Choroid plexus epithelial cell (primary cell): ENCODE data around the gene RXRA.

Experiments
- DNase-seq: peaks from one replicate; pipeline ENCODE4 v3.0.0-alpha.2; 2010; ENCODE audit warnings: low read depth
- H3K4me3 ChIP-seq: 2 replicates; pipeline ENCODE4 v1.5.1; 2011; ENCODE audit warnings: low read depth, mild to moderate bottlenecking, control low read depth, low read length, moderate library complexity
- CTCF ChIP-seq: conservative IDR thresholded peaks from 2 replicates; pipeline ENCODE4 v1.5.1; 2011; ENCODE audit warnings: low read depth, mild to moderate bottlenecking, control low read depth, inconsistent platforms, low read length, moderate library complexity

Gene RXRA

GRCh38 chr9:134407121-134407779 lies 81.0 kb downstream of the RXRA start:
- DNase-seq: peak; percentile 90
- peak overlapping the region; percentile 43 for H3K4me3 ChIP-seq

GRCh38 chr9:134408389-134408788 lies 82.1 kb downstream of the RXRA start:
- no peak for TF ChIP-seq CTCF
- DNase-seq: no peak
- H3K4me3 ChIP-seq: no peak overlapping the region

More at GRCh38 chr9:134407121-134407779, 81.0 kb downstream of the RXRA start:
- TF ChIP-seq CTCF: no peak

GRCh38 chr9:134408939-134409737 lies 82.9 kb downstream of the RXRA start:
- TF ChIP-seq CTCF: no peak
- no peak overlapping the region for H3K4me3 ChIP-seq
- DNase-seq: no peak

GRCh38 chr9:134410071-134410834 lies 84.0 kb downstream of the RXRA start:
- no peak for TF ChIP-seq CTCF
- H3K4me3 ChIP-seq: no peak overlapping the region
- DNase-seq: peak; percentile 24

- TF ChIP-seq CTCF: no peak
- no peak for DNase-seq
- no peak overlapping the region for H3K4me3 ChIP-seq
Measured at GRCh38 chr9:134410835-134411217, 84.6 kb downstream of the RXRA start.

- no peak overlapping the region for H3K4me3 ChIP-seq
- no peak for TF ChIP-seq CTCF
Measured at GRCh38 chr9:134411440-134412297, 85.4 kb downstream of the RXRA start.

More at GRCh38 chr9:134411440-134412297, 85.4 kb downstream of the RXRA start:
- DNase-seq: peak; percentile 19
